ENCODE data around the gene ALOX5AP.

- no peak for TF ChIP-seq CTCF (IDR thresholded peaks at IDR 0.05)
- no peak for TF ChIP-seq POLR2A (IDR thresholded peaks at IDR 0.05)
Observed at GRCh38 chr13:30797847-30798535, 62.6 kb downstream of the ALOX5AP start.

Data from right lobe of liver (tissue), 4 donors.